K562 (cell line): ENCODE results near the gene PRIM1.

Experiments
- BACH1 ChIP-seq: fragments of 200-800 bp; sonication (Bioruptor generic); IDR thresholded peaks from 2 replicates; pipeline ENCODE4 v1.6.1; 2016; ENCODE audit warnings: missing genetic modification characterization, missing compliant biosample characterization
- TF ChIP-seq, protein P1 (sequence below), 3 experiments: IDR thresholded peaks in 2 of 3; conservative IDR thresholded peaks in 1 of 3; 2 replicates each; pipeline ENCODE4 v1.5.1; 2011 to 2012; ENCODE audit warnings: low read length in 3 of 3, mild to moderate bottlenecking in 3 of 3, control low read depth in 2 of 3, improper control_type of control experiment in 1 of 3, inconsistent platforms in 1 of 3, low read depth in 1 of 3, mixed read lengths in 1 of 3, moderate library complexity in 1 of 3; ENCODE audit not compliant: insufficient read depth in 2 of 3
- TF ChIP-seq, protein P2 (sequence below): fragments of 450-650 bp; formaldehyde crosslinking; conservative IDR thresholded peaks from 2 replicates; pipeline ENCODE4 v1.4.0; 2022; ENCODE audit warnings: mild to moderate bottlenecking, missing genetic modification characterization
- TF ChIP-seq, protein P3 (sequence below), 2 experiments: fragments of 450-650 bp; formaldehyde crosslinking in 1 of 2; IDR thresholded peaks; 2 replicates each; pipeline versions ENCODE4 v1.4.0 to v1.6.1; 2014 to 2020; ENCODE audit warnings: mild to moderate bottlenecking in 2 of 2, borderline replicate concordance in 1 of 2, low read depth in 1 of 2

DNA sequence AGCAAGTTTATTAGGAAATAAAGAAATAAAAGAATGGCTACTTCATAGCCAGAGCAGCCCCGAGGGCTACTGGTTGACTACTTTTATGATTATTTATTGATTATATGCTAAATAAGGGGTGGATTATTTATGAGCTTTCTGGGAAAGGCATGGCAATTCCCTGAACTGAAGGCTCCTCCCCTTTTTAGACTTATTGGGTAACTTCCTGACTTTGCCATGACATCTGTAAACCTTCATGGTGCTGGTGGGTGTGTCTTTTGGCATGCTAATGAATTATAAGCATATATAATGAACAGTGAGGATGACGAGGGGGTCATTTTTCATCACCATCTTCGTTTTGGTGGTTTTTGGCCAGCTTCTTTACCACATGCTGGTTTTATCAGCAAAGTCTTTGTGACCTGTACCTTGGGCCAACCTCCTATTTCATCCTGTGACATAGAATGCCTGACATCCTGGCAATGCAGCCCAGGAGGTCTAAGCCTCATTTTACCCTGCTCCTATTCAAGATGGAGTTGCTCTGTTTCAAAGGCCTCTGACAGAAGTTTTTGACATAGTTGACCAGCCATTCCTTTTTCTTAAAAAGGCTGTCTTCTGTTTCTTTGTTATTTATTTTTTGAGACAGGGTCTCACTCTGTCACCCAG is 53.0 kb downstream of the PRIM1 start:
- TF ChIP-seq, protein P1, sequence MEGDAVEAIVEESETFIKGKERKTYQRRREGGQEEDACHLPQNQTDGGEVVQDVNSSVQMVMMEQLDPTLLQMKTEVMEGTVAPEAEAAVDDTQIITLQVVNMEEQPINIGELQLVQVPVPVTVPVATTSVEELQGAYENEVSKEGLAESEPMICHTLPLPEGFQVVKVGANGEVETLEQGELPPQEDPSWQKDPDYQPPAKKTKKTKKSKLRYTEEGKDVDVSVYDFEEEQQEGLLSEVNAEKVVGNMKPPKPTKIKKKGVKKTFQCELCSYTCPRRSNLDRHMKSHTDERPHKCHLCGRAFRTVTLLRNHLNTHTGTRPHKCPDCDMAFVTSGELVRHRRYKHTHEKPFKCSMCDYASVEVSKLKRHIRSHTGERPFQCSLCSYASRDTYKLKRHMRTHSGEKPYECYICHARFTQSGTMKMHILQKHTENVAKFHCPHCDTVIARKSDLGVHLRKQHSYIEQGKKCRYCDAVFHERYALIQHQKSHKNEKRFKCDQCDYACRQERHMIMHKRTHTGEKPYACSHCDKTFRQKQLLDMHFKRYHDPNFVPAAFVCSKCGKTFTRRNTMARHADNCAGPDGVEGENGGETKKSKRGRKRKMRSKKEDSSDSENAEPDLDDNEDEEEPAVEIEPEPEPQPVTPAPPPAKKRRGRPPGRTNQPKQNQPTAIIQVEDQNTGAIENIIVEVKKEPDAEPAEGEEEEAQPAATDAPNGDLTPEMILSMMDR (IDR thresholded peaks at IDR 0.05 in 2 of 3, conservative IDR thresholded peaks at IDR 0.05 in 1 of 3; ENCODE audit: insufficient read depth in 2 of 3, low read depth in 1 of 3, low read length in 3 of 3), result no peak
- TF ChIP-seq, protein P2, sequence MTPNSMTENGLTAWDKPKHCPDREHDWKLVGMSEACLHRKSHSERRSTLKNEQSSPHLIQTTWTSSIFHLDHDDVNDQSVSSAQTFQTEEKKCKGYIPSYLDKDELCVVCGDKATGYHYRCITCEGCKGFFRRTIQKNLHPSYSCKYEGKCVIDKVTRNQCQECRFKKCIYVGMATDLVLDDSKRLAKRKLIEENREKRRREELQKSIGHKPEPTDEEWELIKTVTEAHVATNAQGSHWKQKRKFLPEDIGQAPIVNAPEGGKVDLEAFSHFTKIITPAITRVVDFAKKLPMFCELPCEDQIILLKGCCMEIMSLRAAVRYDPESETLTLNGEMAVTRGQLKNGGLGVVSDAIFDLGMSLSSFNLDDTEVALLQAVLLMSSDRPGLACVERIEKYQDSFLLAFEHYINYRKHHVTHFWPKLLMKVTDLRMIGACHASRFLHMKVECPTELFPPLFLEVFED (CRISPR knock-in tag), result no peak
- TF ChIP-seq, protein P3, sequence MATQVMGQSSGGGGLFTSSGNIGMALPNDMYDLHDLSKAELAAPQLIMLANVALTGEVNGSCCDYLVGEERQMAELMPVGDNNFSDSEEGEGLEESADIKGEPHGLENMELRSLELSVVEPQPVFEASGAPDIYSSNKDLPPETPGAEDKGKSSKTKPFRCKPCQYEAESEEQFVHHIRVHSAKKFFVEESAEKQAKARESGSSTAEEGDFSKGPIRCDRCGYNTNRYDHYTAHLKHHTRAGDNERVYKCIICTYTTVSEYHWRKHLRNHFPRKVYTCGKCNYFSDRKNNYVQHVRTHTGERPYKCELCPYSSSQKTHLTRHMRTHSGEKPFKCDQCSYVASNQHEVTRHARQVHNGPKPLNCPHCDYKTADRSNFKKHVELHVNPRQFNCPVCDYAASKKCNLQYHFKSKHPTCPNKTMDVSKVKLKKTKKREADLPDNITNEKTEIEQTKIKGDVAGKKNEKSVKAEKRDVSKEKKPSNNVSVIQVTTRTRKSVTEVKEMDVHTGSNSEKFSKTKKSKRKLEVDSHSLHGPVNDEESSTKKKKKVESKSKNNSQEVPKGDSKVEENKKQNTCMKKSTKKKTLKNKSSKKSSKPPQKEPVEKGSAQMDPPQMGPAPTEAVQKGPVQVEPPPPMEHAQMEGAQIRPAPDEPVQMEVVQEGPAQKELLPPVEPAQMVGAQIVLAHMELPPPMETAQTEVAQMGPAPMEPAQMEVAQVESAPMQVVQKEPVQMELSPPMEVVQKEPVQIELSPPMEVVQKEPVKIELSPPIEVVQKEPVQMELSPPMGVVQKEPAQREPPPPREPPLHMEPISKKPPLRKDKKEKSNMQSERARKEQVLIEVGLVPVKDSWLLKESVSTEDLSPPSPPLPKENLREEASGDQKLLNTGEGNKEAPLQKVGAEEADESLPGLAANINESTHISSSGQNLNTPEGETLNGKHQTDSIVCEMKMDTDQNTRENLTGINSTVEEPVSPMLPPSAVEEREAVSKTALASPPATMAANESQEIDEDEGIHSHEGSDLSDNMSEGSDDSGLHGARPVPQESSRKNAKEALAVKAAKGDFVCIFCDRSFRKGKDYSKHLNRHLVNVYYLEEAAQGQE (IDR thresholded peaks at IDR 0.05; ENCODE audit: borderline replicate concordance), result no peak
- TF ChIP-seq, protein P3 (CRISPR knock-in tag; IDR thresholded peaks at IDR 0.05; ENCODE audit: low read depth), result no peak
- TF ChIP-seq BACH1 (tag), result 0 out of 2 replicates have a peak, but pooled peaks have one; percentile 7
